ENCODE results near the gene PTGFRN. TPM values are rescaled to one million over a fixed set of nuclear protein-coding genes. Genes with fewer than 3 reads are reported as not detected.

The PTGFRN gene
- total RNA-seq, 2 donors from 2014 or later: 41.6 to 43.2 TPM

DNA sequence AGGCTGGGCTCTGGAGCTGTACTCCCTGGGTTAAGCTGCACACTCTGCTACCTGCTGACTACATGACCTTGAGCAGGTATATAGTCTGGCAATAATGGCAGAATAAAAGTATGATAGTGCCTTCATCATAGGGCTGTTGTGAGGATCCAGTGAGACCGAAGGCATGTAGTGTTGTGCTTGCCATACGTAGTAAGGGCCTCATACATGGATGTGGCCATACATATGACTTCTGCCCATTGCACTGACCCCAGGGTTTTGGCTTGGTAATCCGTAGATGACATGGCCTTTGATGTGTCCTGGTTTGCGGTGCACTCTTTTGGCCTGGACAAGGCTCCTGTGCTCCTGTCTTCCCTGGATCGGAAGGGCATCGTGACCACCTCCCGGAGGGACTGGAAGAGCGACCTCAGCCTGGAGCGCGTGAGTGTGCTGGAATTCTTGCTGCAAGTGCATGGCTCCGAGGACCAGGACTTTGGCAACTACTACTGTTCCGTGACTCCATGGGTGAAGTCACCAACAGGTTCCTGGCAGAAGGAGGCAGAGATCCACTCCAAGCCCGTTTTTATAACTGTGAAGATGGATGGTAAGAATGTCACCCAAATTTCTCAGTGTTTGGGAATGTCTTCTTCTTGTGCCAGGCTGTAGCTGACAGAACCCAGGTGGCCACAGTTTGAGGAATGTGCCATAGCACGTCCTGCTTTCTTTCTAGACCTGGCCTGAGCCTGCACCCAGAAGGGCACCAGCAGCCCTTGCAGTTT is 74.9 kb downstream of the PTGFRN start:
- H3K36me3 Mint-ChIP-seq (ENCODE audit: low read depth): peaks cover 32% of the 10 kb centered on the region
- peaks cover 19% of the 10 kb centered on the region for H3K4me1 Mint-ChIP-seq
- TF ChIP-seq, protein P1, sequence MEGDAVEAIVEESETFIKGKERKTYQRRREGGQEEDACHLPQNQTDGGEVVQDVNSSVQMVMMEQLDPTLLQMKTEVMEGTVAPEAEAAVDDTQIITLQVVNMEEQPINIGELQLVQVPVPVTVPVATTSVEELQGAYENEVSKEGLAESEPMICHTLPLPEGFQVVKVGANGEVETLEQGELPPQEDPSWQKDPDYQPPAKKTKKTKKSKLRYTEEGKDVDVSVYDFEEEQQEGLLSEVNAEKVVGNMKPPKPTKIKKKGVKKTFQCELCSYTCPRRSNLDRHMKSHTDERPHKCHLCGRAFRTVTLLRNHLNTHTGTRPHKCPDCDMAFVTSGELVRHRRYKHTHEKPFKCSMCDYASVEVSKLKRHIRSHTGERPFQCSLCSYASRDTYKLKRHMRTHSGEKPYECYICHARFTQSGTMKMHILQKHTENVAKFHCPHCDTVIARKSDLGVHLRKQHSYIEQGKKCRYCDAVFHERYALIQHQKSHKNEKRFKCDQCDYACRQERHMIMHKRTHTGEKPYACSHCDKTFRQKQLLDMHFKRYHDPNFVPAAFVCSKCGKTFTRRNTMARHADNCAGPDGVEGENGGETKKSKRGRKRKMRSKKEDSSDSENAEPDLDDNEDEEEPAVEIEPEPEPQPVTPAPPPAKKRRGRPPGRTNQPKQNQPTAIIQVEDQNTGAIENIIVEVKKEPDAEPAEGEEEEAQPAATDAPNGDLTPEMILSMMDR (conservative IDR thresholded peaks at IDR 0.05): no peak
- H3K9me3 Mint-ChIP-seq: peaks cover 6% of the 10 kb centered on the region
- no peaks in the 10 kb centered on the region for H3K27me3 Mint-ChIP-seq (ENCODE audit: insufficient read depth)
- WGBS, 2 experiments (ENCODE audit: insufficient coverage in 1 of 2, insufficient read length in 1 of 2): 94 to 100% methylated on average over 13 to 14 of the region's 14 CpGs
- H3K4me3 ChIP-seq (ENCODE audit: low read length): no peak overlapping the region
- no peaks in the 10 kb centered on the region for H3K27me3 ChIP-seq (ENCODE audit: control insufficient read depth, insufficient read depth, low read length, poor library complexity, severe bottlenecking)
- H3K4me3 Mint-ChIP-seq: no peak overlapping the region
- peaks cover 9% of the 10 kb centered on the region for H3K36me3 ChIP-seq (ENCODE audit: control insufficient read depth, insufficient read depth, low read length)
- H3K9me3 ChIP-seq (ENCODE audit: control insufficient read depth, low read length): no peaks in the 10 kb centered on the region
- H3K4me1 ChIP-seq (ENCODE audit: control insufficient read depth, insufficient read depth, low read length): peaks cover 3% of the 10 kb centered on the region
- no peak overlapping the region for H3K27ac ChIP-seq (ENCODE audit: low read depth, low read length)
- no peak overlapping the region for H3K27ac Mint-ChIP-seq
- H3K9ac ChIP-seq (ENCODE audit: extremely low read depth, low read length, poor library complexity, severe bottlenecking): no peak overlapping the region
- no peak for DNase-seq

DNA sequence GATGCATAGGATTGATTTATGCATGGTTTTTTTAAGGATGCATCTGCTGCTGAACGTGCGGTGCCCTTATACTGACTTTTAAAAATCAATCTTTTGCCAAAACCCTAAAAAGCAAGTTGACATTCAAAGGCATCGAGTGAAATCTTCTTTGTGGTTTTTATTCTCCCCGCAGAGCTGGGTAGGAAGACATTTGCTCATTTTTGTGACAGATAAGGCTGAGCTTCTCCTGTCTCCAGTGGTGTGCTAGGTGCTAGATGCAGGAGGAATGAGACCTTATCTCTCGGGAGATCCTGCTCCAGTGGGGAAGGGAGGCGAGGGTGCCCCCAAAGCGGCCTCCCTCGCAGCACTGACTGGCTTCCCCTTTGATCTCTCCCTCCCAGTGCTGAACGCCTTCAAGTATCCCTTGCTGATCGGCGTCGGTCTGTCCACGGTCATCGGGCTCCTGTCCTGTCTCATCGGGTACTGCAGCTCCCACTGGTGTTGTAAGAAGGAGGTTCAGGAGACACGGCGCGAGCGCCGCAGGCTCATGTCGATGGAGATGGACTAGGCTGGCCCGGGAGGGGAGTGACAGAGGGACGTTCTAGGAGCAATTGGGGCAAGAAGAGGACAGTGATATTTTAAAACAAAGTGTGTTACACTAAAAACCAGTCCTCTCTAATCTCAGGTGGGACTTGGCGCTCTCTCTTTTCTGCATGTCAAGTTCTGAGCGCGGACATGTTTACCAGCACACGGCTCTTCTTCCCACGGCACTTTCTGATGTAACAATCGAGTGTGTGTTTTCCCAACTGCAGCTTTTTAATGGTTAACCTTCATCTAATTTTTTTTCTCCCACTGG is 76.9 kb downstream of the PTGFRN start:
- H3K4me1 ChIP-seq (ENCODE audit: control insufficient read depth, insufficient read depth, low read length): peaks cover 17% of the 10 kb centered on the region
- no peak overlapping the region for H3K4me3 ChIP-seq (ENCODE audit: low read length)
- no peak for DNase-seq
- Mint-ChIP-seq H3K9me3 (no peaks in the 10 kb centered on the region), H3K27me3 (ENCODE audit: insufficient read depth) (no peaks in the 10 kb centered on the region), H3K4me1 (peaks cover 31% of the 10 kb centered on the region), H3K36me3 (ENCODE audit: low read depth) (peaks cover 31% of the 10 kb centered on the region), H3K4me3 (no peak overlapping the region), H3K27ac (no peak overlapping the region)
- no peaks in the 10 kb centered on the region for H3K27me3 ChIP-seq (ENCODE audit: control insufficient read depth, insufficient read depth, low read length, poor library complexity, severe bottlenecking)
- H3K36me3 ChIP-seq (ENCODE audit: control insufficient read depth, insufficient read depth, low read length): peaks cover 13% of the 10 kb centered on the region
- no peak overlapping the region for H3K27ac ChIP-seq (ENCODE audit: low read depth, low read length)
- TF ChIP-seq, protein P1 (conservative IDR thresholded peaks at IDR 0.05): no peak
- H3K9me3 ChIP-seq (ENCODE audit: control insufficient read depth, low read length): no peaks in the 10 kb centered on the region
- H3K9ac ChIP-seq (ENCODE audit: extremely low read depth, low read length, poor library complexity, severe bottlenecking): no peak overlapping the region
- 95 to 99% methylated on average over 10 to 29 of the region's 29 CpGs for WGBS, 2 experiments (ENCODE audit: insufficient coverage in 1 of 2, insufficient read length in 1 of 2)

DNA sequence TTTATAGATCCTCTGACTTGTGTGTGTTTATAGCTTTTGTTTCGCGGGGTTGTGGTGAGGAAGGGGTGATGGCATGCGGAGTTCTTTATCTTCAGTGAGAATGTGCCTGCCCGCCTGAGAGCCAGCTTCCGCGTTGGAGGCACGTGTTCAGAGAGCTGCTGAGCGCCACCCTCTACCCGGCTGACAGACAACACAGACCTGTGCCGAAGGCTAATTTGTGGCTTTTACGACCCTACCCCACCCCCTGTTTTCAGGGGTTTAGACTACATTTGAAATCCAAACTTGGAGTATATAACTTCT is 77.5 kb downstream of the PTGFRN start:
- Mint-ChIP-seq H3K36me3 (ENCODE audit: low read depth) (peaks cover 37% of the 10 kb centered on the region), H3K4me3 (no peak overlapping the region), H3K27ac (no peak overlapping the region), H3K27me3 (ENCODE audit: insufficient read depth) (no peaks in the 10 kb centered on the region), H3K4me1 (peaks cover 30% of the 10 kb centered on the region), H3K9me3 (no peaks in the 10 kb centered on the region)
- TF ChIP-seq, protein P1 (conservative IDR thresholded peaks at IDR 0.05): no peak
- Histone ChIP-seq H3K4me1 (ENCODE audit: control insufficient read depth, insufficient read depth, low read length) (peaks cover 17% of the 10 kb centered on the region), H3K4me3 (ENCODE audit: low read length) (no peak overlapping the region), H3K27ac (ENCODE audit: low read depth, low read length) (no peak overlapping the region), H3K9ac (ENCODE audit: extremely low read depth, low read length, poor library complexity, severe bottlenecking) (no peak overlapping the region), H3K27me3 (ENCODE audit: control insufficient read depth, insufficient read depth, low read length, poor library complexity, severe bottlenecking) (no peaks in the 10 kb centered on the region), H3K9me3 (ENCODE audit: control insufficient read depth, low read length) (peaks cover 3% of the 10 kb centered on the region), H3K36me3 (ENCODE audit: control insufficient read depth, insufficient read depth, low read length) (peaks cover 16% of the 10 kb centered on the region)
- 87 to 94% methylated on average over 9 to 11 of the region's 11 CpGs for WGBS, 2 experiments (ENCODE audit: insufficient coverage in 1 of 2, insufficient read length in 1 of 2)
- DNase-seq: no peak
